Endothelial cell of umbilical vein (primary cell): ENCODE measurements around the gene SYTL3.

Experiments used
- POLR2AphosphoS5 ChIP-seq: IDR thresholded peaks from 2 replicates; pipeline ENCODE4 v1.6.1; 2012; ENCODE audit warnings: low read depth, mild to moderate bottlenecking, control low read depth, low read length, moderate library complexity; ENCODE audit not compliant: insufficient read depth
- TF ChIP-seq, protein P1 (sequence below), 2 donors: IDR thresholded peaks; 1 replicate in 1 of 2; 2 replicates in 1 of 2; pipeline ENCODE4 v1.5.1; 2011; ENCODE audit warnings: low read length in 2 of 2, mild to moderate bottlenecking in 2 of 2, moderate library complexity in 2 of 2, control low read depth in 1 of 2, inconsistent platforms in 1 of 2, low read depth in 1 of 2; ENCODE audit not compliant: insufficient read depth in 1 of 2; ENCODE audit errors: extremely low read depth in 1 of 2

DNA sequence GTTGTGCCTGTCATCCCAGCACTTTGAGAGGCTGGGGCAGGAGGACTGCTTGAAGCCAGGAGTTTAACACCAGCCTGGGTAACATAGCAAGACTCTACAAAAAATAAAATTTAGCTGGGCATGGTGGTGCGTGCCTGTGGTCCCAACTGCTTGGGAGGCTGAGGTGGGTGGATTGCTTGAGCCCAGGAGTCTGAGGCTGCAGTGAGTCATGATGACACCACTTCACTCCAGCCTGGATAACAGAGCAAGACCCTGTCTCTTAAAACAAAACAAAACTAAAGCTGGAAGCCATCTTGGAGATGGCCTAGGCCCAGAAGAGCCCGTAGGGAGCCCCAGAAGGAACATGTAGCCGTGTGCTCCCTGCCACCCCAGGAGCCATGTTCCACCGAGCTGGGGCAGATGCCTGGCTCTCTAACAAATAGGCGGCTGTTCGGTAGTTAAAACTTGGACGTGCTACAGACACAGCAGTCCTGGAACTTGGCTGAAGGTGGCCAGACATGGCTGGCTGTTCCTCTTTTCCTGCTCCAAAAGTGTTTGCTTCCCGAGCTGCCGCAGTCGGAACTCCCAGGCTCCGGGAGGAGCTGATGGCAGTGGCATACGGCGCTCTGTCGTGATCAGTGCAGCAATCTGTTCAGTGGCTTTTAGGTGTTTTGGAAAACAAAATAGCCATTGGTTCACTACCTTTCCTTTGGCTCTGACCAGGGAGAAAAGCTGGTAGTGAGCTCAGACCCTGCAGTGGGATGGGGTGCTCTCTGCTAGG is 42.3 kb upstream of the SYTL3 start:
- TF ChIP-seq, protein P1, sequence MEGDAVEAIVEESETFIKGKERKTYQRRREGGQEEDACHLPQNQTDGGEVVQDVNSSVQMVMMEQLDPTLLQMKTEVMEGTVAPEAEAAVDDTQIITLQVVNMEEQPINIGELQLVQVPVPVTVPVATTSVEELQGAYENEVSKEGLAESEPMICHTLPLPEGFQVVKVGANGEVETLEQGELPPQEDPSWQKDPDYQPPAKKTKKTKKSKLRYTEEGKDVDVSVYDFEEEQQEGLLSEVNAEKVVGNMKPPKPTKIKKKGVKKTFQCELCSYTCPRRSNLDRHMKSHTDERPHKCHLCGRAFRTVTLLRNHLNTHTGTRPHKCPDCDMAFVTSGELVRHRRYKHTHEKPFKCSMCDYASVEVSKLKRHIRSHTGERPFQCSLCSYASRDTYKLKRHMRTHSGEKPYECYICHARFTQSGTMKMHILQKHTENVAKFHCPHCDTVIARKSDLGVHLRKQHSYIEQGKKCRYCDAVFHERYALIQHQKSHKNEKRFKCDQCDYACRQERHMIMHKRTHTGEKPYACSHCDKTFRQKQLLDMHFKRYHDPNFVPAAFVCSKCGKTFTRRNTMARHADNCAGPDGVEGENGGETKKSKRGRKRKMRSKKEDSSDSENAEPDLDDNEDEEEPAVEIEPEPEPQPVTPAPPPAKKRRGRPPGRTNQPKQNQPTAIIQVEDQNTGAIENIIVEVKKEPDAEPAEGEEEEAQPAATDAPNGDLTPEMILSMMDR (IDR thresholded peaks at IDR 0.05; ENCODE audit: extremely low read depth in 1 of 2, insufficient read depth in 1 of 2, low read depth in 1 of 2, low read length in 2 of 2), result no peak
- TF ChIP-seq POLR2AphosphoS5, result no peak
